GM19463 (cell line): Measurements from ENCODE around the gene BDNF.

ENCODE experiments used
- ATAC-seq: cut with Tn5 transposase; IDR thresholded peaks from one replicate; pipeline ENCODE4 v1.9.1; 2021; ENCODE audit warnings: mild to moderate bottlenecking, moderate library complexity; ENCODE audit not compliant: unreplicated experiment

BDNF gene

DNA sequence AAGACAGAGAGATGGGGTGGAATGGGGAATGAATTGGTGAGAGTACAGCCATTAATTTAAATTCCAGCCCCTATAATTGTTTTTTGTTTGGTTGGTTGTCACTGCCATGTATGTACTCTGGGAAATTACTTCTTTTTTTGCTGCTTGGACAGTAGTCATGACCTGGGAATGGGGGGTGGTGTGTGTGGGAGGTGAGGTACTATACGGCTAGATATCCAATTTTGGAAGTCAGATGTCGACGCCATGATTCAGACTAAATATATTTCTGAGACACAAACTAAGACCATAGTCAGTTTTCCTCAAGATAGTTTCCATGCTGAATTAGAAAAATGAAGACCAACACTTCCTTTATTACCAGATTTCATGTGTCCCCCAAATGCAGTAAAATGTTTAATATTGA lies 7.4 kb upstream of the BDNF start:
- no peak for ATAC-seq

DNA sequence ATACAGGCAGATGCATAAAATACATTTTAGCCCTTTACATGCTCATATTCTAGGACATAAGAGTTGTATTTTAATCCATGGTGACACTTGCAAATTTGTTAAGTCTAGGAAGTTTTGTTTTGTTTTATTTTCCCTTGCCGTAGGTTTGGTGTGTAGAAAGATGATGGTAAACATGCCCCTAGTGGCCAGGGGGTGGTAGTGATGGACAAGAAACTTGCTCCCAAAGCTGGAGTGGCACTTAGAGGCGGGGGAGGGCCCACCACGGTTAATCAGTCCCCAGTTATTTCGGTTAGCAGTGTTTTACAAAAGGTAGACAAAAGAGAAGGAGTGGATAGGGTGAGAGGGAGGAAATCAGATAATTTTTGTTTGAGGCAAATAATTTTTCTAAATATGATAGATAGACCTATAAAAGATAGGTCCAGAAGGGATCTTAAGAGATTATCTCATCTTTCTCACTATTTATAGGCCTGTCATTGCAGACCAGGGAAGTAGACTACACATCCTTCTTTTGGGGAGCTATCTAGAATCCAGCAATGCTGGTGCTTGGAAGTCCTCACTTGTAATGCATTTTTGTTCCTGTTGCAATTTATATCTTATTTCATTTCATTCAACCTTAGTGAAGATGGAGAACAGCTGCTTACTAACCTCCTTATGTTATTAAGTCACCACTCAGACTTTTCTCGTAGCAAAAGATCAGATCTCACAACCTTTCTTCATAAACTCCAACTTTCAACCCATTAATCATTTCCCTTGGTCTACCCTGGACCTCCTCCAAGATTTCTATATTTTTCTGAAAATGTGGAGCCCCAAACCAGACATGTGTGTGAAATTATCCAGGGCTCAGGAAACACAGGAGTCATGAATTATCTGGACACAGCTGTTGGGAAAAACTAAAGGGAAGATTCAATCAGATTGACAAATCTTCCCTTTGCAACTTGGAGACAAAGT lies 5.9 kb upstream of the BDNF start:
- peak; percentile 71 for ATAC-seq

DNA sequence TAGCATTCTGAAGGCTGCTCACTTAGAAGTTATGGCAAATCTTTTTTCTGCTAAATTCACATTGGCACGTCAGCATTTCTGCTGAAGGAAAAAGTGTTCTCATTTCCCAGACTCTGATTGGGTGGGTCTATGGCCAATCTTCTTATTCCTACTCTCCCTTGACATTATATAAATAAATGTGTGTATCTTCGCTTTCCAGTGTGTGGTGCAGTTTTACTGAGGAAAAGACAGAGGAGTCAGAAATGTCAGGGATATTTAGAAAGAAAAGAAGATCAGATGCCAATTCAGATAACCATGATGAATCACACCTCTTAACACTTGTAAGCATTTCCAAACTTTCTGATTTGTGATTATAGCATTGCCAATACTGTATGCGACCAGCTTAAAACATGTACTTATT lies 3.2 kb upstream of the BDNF start:
- no peak for ATAC-seq

DNA sequence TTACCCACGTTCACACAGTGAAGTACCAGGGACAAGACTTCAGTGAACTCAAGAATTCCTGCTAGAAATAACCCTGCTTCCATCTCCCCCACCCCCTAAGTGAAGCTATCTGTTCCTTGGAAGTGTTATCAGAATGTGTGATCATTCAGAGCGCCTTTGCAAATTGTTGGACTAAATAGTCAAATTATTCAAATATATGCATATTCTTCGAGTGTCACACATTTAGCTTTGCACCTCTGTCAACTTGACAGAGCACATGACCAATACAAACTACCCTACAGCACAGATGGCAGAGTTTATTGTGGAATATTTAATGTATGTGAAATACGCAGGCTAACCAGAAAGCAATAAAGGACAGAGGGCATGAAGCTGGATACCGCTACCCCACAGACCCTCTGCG lies 2.6 kb upstream of the BDNF start:
- ATAC-seq = no peak

DNA sequence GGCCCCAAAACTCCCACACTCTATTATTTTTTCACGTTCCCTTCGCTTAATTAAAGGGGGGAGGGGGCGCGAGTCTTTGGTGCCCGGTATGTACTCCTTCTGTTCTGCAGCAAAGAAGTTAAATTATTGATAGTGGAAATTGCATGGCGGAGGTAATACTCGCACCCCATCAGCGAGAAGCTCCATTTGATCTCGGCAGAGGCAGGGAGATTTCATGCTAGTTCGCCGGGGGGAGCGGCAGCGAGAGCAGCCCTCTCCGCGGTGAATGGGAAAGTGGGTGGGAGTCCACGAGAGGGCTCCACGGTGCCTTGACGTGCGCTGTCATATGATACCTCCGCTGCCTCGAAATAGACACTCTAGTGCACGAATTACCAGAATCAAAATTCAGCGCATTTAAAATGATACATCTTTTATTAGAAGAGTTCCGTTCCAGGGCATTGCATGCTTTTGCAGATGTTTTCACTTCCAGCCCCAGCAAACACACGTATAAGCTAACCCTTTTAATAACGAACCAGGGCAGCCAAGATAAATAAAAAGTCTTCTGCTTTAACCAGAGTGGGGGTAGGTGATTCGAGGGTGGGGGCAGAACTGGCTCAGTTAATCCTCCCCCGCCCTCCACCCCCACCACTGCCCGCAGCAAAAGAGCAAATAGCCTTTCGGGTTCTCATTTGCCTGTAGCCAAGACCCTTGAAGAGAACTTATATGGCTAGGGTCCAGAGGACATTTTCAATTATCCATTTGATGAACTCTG lies 1.3 kb upstream of the BDNF start:
- peak; percentile 31 for ATAC-seq

DNA sequence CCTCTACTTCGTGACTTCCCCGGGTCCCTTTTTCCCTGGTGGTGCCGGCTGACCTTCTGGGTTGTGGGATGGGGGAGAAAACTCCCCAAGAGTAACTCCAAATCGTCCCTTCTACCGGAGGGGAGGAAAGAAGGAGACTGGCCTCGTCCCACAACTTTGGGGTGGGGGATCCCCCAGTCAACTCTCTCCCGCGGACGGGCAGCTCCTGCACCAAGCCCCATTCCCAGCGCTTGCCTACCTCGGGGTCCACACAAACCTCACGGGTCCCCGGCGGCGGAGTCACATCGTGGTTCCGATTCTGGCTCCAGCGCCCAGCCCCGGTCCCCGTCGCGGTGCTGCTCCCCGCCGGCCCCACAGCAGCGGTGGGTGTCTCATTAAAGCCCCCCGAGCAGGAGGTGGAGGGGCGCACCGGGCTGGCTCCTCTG lies 317 bp downstream of the BDNF start:
- ATAC-seq = no peak

DNA sequence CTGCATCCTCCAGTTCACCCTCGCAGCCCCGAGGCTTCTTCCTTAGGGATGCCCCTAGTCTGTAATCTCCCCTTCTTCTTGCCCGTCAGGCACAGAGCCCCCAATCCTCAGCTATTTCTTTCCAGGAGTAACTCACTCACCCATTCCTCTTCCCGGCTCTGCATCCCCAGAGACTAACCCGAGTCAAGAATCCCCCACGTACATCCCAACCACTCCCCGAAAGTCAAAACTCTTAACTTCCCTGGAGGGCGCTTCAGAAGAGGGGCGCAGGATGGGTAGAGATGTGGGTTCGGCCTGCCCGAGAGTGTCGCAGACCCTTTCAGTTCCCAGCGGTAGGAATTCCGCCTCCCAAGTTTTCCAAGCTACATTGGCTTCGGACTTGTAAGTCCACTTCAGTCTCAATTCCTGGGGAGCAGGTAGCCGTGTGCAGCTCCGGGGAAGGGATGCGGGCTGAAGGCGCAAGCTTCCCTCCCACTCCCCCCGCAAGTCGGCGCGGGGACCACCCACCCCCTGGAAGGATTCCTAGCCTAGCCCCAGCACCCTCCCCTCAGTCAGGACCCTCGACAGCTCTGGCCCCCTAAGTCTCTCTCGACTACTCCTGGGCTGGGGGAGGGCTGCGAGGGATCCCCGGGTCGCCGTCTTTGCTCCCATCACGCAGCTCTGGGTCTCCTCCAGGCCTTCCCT lies 871 bp downstream of the BDNF start:
- ATAC-seq = no peak

DNA sequence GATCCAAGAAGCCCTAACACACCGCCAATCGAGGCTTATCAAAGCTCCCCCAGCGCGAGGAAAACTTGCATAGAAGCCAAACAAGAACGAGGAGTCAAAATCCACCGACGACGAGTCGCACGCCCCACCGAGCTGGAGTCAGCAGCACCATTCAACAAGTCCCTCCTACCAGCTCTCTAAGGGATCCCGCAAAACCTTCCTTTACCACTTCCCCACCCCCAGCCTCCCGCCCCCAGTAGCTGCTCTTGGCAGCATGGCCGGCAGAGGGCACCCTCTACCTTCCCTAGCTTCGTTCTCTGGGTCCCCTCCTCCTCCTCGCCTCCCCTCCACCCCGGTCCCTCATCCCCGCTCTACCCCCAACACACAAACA lies 1.4 kb downstream of the BDNF start:
- peak; percentile 67 for ATAC-seq

DNA sequence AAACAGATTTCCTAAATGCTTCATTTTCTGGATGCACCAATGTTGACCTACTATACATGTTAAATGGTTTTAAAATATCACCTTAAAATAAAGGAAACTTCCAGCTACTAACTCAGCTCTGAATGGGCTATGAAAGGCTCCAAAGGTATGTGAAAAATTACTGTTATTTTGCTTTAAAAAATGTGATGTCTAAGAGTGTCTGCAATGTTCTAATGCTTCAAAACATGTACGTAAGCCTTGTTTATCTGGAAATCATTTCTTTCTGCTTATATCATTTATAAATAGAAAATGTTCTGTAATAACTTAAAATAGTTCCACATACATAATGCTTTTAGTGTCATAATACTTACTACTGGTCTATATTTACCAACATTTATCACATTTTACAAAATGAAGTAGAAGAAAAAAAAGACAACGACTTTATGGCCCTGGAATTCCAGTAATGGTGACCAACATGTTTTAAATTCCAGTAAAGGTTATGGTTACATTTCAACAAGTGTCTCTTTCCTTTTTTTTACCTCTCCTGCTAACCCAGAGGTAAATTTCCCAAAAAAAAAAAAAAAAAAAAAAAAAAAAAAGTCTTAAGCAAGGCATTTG lies 2.5 kb downstream of the BDNF start:
- no peak for ATAC-seq

DNA sequence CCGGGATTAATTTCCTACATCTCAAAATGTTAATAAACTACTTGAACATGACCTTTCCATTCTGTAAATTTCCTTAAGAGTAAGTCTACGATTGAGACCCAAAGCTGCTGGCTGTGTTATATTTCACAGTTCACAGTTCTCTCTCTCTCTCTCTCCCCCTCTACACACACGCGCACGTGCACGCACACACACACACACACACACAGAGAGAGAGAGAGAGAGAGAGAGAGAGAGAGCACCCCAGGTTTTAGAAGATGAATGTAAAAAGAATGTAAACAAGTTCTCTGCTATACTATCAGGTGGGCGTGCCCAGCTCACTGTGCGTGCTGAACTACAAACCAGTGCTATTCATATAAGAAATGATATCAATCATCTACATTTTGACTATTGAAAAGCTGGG lies 3.3 kb downstream of the BDNF start:
- no peak for ATAC-seq

DNA sequence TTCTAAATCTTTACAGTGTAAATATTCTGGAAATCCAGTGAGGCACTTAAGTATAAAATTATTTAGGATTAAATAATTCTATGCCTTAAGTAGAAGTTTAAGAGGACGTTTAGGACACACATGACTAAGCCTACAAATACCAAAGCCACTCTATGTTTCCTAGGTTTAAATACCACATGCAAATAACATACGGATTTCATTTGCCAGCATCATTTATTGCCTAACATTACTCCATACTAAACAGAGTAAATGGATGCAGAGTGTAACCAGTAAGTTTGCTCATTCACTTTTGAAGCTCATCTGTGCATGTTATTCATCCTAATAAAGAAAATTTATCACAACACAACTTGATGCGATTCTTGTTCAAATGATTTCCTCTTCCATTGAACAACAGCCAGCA lies 4.1 kb downstream of the BDNF start:
- no peak for ATAC-seq

DNA sequence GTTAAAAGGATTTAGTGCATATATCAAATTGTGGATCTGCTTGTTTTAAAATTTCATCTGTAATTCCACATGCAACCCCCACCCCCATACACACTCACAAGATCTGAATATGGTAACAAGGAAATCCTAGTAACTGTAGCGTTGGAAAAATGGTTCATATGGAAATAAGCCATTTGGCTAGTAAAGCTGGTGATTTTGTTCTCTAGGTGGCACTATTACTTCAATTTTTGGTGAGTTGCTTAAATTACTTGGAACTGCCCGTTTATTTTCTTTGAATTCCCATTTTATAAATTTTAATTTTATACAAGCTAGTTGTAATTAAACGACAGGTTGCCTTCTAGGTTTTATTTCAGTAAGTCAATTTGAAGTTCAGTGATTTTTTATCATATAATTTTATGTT lies 5.3 kb downstream of the BDNF start:
- ATAC-seq = no peak

DNA sequence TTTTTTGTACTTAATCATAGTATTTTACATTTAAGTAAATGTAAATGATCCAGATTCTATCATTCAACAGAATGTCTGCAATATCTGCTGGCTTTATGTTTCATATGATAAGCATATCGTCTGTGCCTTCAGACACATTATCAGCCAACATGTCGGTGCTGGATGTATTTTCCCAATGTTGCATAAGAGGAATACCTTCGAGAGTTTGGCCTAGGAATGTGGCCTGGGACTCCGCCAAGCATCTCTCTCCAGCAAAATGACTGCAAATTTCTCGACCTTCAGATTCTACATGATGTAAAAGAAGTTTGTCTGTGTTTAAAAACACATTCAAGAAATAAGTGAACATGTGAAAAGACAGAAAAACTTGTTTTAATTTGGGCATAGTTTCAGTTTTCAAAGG lies 6.9 kb downstream of the BDNF start:
- no peak for ATAC-seq

DNA sequence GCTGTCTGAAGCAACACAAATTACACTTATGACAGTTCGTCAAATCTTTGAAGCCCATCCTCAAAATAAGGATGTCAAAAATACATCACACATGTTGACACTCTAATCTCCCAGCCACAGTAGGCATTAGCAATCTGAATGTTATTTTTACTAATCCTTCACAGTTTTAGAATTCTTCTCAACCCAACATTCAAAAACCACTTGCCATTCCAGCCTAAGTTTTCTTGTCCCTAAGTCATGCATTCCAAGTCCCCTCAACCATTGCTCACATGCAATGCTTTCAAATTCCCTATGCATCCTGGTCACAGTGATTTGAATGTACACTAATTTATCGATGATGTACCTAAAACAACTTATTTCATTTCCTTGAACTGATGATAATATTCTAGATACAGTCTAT lies 7.5 kb downstream of the BDNF start:
- ATAC-seq = no peak

DNA sequence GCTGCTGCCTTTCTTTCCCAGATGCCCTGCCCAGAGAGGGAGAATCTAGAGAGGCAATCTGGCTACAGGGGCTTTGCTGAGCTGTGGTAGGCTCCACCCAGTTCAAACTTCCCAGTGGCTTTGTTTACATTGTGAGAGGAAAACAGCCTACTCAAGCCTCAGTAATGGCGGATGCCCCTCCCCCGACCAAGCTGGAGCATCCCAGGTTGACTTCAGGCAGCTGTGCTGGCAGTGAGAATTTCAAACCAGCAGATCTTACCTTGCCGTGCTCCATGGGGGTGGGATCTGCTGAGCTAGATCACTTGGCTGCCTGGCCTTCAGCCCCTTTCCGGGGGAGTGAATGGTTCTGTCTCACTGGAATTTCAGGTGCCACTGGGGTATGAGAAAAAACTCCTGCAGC lies 12.2 kb downstream of the BDNF start:
- no peak for ATAC-seq

DNA sequence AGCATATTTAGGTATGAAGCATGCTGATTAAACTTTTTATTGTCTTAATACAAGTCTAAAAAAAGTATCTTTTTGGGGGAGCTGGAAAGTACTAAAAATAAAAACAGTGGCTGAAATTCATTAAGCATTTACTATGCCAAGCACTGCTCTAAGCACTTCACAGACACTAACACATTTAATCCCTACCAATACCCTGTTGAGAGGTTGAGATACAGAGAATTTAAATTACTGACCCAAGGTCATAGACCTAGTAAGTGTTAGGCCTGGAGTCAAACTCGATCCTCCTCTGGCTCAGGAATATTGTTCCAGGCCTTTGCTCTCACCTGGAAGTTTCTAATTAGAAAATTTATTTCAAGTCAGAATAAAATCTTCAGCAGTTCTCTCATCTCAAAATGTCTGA lies 18.6 kb downstream of the BDNF start:
- ATAC-seq = no peak

DNA sequence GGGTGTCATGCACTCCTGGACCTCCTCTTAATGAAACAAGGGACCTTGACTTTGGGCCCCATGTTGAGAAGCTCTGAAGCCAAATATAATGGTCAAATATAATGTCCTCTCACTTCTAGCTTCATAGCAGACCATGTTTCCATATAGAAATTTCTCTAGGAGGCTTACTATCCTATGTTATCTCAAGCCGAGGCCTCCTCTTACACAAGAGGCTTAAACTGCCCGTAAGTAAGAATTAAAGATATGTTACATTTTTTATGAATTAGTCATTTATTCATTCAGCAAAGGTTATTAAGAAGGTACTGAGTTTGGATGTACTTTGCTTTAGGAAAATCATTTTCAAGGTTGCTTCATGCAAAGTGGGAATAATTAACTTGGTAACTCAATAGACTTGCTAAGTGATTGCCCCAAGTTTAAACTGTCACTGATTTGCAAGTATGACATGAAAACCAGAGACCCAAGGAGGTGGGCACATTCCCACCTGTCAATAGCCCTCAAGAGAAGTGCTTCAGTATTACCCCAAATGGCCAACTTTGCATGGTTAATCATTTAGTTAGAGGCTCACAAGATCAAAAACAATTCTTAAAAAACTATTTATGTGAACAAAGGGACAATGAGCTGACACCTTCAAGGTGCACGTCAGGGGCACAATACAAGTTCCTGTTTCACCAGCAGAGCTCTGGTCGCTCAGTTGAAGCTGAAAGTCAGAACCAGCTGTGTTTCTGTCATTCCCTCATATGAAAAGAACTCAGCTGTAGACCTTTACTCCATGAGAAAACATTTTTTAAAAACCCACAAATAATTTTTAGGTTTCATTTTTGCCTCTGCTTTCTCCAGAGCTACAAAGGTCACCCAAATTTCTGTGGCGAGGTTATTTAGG lies 20.9 kb downstream of the BDNF start:
- peak; percentile 77 for ATAC-seq

DNA sequence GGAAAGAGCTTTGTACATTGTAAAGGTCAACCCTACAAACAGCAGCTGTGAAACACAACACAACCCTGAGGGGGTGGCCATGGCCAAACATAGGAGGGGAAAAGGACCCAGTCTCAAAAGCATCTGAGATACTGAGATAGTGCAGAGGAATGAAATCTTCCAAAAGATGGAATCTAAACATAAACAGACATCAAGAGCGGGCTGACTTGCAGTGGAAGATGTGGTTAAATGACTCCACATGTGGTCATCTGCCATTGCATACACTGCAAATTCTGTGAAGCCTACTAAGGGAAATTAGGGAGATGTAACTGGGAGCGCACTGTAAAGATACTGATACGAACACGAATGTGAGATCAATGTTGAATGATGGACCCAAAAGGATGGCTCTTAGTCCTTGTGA lies 22.0 kb downstream of the BDNF start:
- no peak for ATAC-seq

DNA sequence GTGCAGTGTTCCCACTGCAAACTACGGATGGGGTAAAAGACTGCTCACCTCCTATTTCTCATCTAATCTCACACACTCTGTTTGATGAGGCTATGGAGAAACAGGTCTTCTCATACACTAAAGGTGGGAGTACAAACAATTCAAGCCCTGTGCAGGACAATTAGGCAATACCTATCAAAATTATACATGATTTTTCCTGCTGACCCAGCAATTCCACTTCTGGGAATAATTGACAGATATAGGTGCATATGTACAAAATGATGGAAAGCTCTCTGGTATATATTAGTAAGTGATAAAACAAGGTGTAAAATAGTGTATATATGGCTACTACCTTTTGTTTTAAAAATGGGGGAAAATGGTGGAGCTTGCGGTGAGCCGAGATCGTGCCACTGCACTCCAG lies 23.1 kb downstream of the BDNF start:
- no peak for ATAC-seq

DNA sequence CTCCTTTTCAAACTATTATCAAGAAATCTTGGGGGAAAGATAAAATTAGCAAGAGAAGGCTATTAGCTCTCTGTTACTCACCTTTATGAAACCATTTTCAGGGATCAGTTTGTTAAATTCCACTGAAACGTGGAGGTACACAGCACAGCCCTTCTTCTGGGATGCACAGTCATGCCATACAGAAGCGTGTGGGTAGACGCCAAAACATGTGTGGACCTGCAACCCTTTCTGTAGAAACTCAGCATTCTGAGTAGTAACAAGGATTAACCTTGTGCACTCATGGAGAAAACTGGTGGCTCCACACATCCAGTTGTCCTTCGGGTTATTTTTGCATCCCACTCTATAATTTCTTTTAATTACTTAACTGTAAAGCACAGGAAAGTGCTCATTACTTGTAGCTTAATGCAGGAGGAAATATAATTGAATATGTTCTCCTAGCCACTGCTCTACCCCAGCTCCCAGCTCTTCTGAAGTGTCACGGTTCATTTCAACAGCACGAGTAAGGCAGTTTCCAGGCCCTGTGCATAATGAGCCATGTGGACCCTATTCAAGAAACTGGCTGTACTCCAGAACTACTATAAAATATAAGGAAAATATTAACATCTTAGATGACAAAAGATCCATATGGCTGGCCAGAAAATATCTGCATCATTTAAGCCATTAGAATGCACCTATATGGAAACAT lies 26.1 kb downstream of the BDNF start:
- ATAC-seq = no peak
